ENCODE results near the gene LUC7L.

Gene LUC7L

DNA sequence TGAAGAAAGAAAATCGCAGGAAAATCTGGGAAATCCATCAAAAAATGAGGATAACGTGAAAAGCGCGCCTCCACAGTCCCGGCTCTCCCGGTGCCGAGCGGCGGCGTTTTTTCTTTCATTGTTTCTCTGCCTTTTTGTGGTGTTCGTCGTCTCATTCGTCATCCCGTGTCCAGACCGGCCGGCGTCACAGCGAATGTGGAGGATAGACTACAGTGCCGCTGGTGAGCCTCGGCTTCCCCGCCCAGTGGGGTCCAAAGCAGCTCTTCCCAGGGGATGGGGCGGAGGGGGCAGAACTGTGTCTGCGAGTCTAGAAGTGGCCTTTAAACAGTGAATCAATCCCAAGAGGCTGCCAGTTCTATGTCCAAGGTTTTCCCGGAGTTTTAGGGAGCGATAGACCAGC lies 25.2 kb upstream of the LUC7L start:
- H3K4me3 ChIP-seq (ENCODE audit: low read depth, low read length) = no peak overlapping the region
- TF ChIP-seq, protein P1, sequence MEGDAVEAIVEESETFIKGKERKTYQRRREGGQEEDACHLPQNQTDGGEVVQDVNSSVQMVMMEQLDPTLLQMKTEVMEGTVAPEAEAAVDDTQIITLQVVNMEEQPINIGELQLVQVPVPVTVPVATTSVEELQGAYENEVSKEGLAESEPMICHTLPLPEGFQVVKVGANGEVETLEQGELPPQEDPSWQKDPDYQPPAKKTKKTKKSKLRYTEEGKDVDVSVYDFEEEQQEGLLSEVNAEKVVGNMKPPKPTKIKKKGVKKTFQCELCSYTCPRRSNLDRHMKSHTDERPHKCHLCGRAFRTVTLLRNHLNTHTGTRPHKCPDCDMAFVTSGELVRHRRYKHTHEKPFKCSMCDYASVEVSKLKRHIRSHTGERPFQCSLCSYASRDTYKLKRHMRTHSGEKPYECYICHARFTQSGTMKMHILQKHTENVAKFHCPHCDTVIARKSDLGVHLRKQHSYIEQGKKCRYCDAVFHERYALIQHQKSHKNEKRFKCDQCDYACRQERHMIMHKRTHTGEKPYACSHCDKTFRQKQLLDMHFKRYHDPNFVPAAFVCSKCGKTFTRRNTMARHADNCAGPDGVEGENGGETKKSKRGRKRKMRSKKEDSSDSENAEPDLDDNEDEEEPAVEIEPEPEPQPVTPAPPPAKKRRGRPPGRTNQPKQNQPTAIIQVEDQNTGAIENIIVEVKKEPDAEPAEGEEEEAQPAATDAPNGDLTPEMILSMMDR (IDR thresholded peaks at IDR 0.05; ENCODE audit: borderline replicate concordance, insufficient read depth, low read depth, low read length) = no peak

- TF ChIP-seq, protein P1 (IDR thresholded peaks at IDR 0.05; ENCODE audit: borderline replicate concordance, insufficient read depth, low read depth, low read length) = no peak
Observed at GRCh38 chr16:253833-254232, 24.6 kb upstream of the LUC7L start.

DNA sequence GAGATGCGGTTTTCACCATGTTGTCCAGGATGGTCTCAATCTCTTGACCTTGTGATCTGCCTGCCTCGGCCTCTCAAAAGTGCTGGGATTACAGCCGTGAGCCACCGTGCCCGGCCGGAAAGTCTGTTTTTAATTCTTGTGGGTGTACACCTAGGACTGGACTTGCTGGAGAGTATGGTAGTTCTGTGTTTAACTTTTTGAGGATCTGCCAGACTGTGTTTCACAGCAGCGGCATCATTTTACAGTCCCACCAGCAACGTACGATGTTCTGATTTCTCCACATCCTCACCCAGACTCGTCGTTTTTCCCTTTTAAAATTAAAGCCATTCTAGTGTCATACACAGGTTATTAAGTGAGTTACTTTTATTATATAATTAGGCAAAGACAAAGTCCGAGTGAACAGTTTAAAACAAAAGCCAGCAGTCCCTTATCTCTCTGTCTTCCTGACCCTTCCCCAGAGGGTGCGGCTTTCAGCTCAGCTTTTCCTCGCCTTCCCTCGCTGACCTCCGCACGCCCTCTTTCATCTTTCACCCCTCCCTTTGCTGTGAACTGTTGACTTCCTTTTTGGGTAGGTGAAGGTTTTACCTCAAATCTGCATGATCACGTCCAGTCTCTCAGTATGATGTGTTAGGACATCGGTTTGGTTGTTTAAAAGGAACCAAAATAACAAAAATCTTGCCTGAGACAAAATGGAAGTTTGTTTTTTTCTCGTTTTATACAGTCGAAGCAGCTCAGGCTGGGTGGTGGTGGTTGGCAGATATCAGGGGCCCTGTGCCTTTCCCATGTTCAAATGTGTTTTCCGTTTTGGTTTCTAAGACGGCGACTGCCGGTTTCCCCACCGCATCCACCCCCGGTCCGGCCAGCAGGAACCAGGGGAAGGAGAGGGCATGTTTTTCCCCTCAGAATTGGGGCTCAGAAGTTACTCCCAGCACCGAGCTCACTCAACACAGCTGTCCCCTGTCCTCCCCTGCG lies 23.4 kb upstream of the LUC7L start:
- TF ChIP-seq, protein P1 (IDR thresholded peaks at IDR 0.05; ENCODE audit: borderline replicate concordance, insufficient read depth, low read depth, low read length) = no peak
- no peak overlapping the region for H3K4me3 ChIP-seq (ENCODE audit: low read depth, low read length)

More at GRCh38 chr16:253833-254232, 24.6 kb upstream of the LUC7L start:
- H3K4me3 ChIP-seq (ENCODE audit: low read depth, low read length) = no peak overlapping the region

DNA sequence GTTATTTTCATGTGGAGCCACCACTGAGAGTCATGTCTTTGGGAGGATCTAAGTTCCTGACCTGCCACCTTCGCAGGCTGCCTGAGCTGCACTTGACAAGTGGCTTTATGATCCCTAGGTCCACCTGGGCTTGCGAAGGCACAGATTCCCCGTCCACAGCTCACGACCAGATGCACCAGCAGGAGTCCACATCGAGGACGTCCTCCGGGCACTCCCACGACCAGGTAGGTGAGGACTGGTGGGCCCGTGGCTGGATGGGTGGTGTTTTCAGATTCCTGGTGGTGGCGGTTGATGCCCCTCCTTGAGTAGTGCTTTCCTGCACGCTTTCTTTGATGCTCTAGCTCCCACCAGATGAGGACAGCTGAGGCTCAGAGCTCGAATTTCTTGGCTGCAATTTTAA lies 20.2 kb upstream of the LUC7L start:
- TF ChIP-seq, protein P1 (IDR thresholded peaks at IDR 0.05; ENCODE audit: borderline replicate concordance, insufficient read depth, low read depth, low read length) = no peak
- no peak overlapping the region for H3K4me3 ChIP-seq (ENCODE audit: low read depth, low read length)

DNA sequence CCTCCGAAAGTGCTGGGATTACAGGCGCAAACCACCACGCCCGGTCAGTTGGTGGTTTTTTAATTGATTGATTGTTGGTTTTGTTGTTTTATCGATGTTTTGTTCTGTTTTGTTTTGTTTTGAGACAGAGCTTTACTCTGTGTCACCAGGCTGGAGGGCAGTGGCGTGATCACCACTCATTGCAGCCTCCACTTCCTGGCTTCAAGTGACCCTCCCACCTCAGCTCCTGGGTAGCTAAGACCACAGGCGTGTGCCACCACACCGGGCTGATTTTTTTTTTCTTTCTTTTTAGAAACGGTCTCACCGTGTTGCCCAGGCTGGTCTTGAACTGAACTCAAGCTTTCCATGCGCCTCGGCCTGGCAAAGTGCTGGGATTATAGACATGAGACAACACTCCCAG lies 17.8 kb upstream of the LUC7L start:
- no peak overlapping the region for H3K4me3 ChIP-seq (ENCODE audit: low read depth, low read length)
- TF ChIP-seq, protein P1 (IDR thresholded peaks at IDR 0.05; ENCODE audit: borderline replicate concordance, insufficient read depth, low read depth, low read length) = no peak

DNA sequence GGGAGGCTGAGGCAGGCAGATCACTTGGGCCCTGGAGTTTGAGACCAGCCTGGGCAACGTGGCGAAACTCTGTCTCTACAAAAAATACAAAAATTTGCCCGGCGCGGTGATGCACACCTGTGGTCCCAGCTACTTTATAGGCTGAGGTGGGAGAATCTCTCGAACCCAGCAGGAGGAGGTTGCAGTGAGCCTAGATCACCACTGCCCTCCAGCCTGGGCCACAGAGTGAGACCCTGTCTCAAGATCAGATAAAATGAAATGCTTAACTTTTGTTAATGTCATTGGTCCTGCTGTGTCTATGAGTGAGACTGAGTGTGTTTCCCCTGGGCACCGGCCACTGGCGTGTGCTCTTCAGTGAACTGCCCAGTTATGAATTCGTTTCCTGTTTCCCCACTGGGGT lies 15.9 kb upstream of the LUC7L start:
- TF ChIP-seq, protein P1 (IDR thresholded peaks at IDR 0.05; ENCODE audit: borderline replicate concordance, insufficient read depth, low read depth, low read length) = no peak
- H3K4me3 ChIP-seq (ENCODE audit: low read depth, low read length) = no peak overlapping the region

GRCh38 chr16:243348-243747 lies 14.1 kb upstream of the LUC7L start:
- H3K4me3 ChIP-seq (ENCODE audit: low read depth, low read length) = no peak overlapping the region
- TF ChIP-seq, protein P1 (IDR thresholded peaks at IDR 0.05; ENCODE audit: borderline replicate concordance, insufficient read depth, low read depth, low read length) = no peak

All from GM12875 (cell line).